Astrocyte (in vitro differentiated cells and primary cell): ENCODE data around the gene MAP4K2. TPM values are rescaled to one million over a fixed set of nuclear protein-coding genes. Genes with fewer than 3 reads are reported as not detected.
A peak's percentile ranks its signal among the peaks of the same experiment; 100 is the strongest.

Experiments used
- DNase-seq: peaks from one replicate; pipeline ENCODE4 v3.0.0-alpha.2; 2010; ENCODE audit warnings: low read depth
- FAIRE-seq: peaks from 2 replicates; lab custom pipeline; 2011; peaks lifted over from hg19 to GRCh38; lab: Jason Lieb, UNC
- H2AFZ ChIP-seq: 2 replicates; pipeline ENCODE4 v1.6.0; 2012; ENCODE audit warnings: low read depth, low read length, inconsistent platforms
- H3K27ac ChIP-seq: 2 replicates; pipeline ENCODE4 v1.5.1; 2011; ENCODE audit warnings: low read depth, low read length, inconsistent platforms
- H3K27me3 ChIP-seq: 2 replicates; pipeline ENCODE4 v1.6.0; 2011; ENCODE audit warnings: low read length, inconsistent platforms; ENCODE audit not compliant: insufficient read depth
- H3K36me3 ChIP-seq: 2 replicates; pipeline ENCODE4 v1.5.1; 2011; ENCODE audit warnings: low read length, inconsistent platforms; ENCODE audit not compliant: insufficient read depth
- H3K4me1 ChIP-seq: 2 replicates; pipeline ENCODE4 v1.5.1; 2011; ENCODE audit warnings: low read length, inconsistent platforms; ENCODE audit not compliant: insufficient read depth
- H3K4me2 ChIP-seq: 2 replicates; pipeline ENCODE4 v1.6.0; 2012; ENCODE audit warnings: low read length, inconsistent platforms
- H3K4me3 ChIP-seq: 2 replicates; pipeline ENCODE4 v1.5.1; 2011; ENCODE audit warnings: low read depth, mild to moderate bottlenecking, low read length, inconsistent platforms; ENCODE audit not compliant: insufficient read depth
- H3K79me2 ChIP-seq: 2 replicates; pipeline ENCODE4 v1.6.0; 2012; ENCODE audit warnings: mild to moderate bottlenecking, low read length, inconsistent platforms; ENCODE audit not compliant: insufficient read depth
- H3K9ac ChIP-seq: 2 replicates; pipeline ENCODE4 v1.6.0; 2012; ENCODE audit warnings: mild to moderate bottlenecking, low read length, inconsistent platforms
- H3K9me3 ChIP-seq: 2 replicates; pipeline ENCODE4 v1.5.1; 2012; ENCODE audit warnings: low read depth, mild to moderate bottlenecking, low read length, inconsistent platforms; ENCODE audit not compliant: insufficient read depth
- H4K20me1 ChIP-seq: 2 replicates; pipeline ENCODE4 v1.6.0; 2012; ENCODE audit warnings: low read length, inconsistent platforms; ENCODE audit not compliant: insufficient read depth
- H3K27ac Mint-ChIP-seq: one replicate; pipeline ENCODE4 v1.8.0; 2021; ENCODE audit warnings: mild to moderate bottlenecking, mixed read lengths; ENCODE audit not compliant: unreplicated experiment
- H3K27me3 Mint-ChIP-seq: one replicate; pipeline ENCODE4 v1.8.0; 2021; ENCODE audit warnings: low read depth, mixed read lengths; ENCODE audit not compliant: unreplicated experiment
- H3K36me3 Mint-ChIP-seq: one replicate; pipeline ENCODE4 v1.8.0; 2021; ENCODE audit warnings: low read depth, mixed read lengths; ENCODE audit not compliant: unreplicated experiment
- H3K4me1 Mint-ChIP-seq: one replicate; pipeline ENCODE4 v1.8.0; 2021; ENCODE audit warnings: low read depth, mixed read lengths; ENCODE audit not compliant: unreplicated experiment
- H3K4me3 Mint-ChIP-seq: one replicate; pipeline ENCODE4 v1.8.0; 2021; ENCODE audit warnings: mild to moderate bottlenecking, moderate library complexity, mixed read lengths; ENCODE audit not compliant: unreplicated experiment
- H3K9me3 Mint-ChIP-seq: one replicate; pipeline ENCODE4 v1.8.0; 2021; ENCODE audit warnings: mild to moderate bottlenecking, mixed read lengths; ENCODE audit not compliant: unreplicated experiment
- CTCF ChIP-seq: IDR thresholded peaks from 2 replicates; pipeline ENCODE4 v1.5.1; 2011; ENCODE audit warnings: low read depth, mild to moderate bottlenecking, inconsistent platforms, low read length, moderate library complexity; ENCODE audit not compliant: insufficient read depth
- EZH2 ChIP-seq: IDR thresholded peaks from 2 replicates; pipeline ENCODE4 v1.6.1; 2012; ENCODE audit warnings: mild to moderate bottlenecking, low read length, inconsistent platforms; ENCODE audit not compliant: insufficient read depth
- total RNA-seq: library from RNA; stranded (reverse); gene quantifications from 2 replicates; pipeline ENCODE4 v1.2.1, GENCODE V29; 2021

MAP4K2 gene
- total RNA-seq, 1 donor from 2014 or later: 11.2 TPM

GRCh38 chr11:64764040-64764611 lies 38.9 kb downstream of the MAP4K2 start:
- Histone ChIP-seq H3K79me2 (peaks cover 19% of the 10 kb centered on the region), H3K4me1 (peaks cover 24% of the 10 kb centered on the region), H3K4me2 (peak overlapping the region; percentile 70), H3K9ac (peak overlapping the region; percentile 35), H2AFZ (no peak overlapping the region), H3K27ac (no peak overlapping the region), H3K4me3 (no peak overlapping the region), H3K9me3 (no peaks in the 10 kb centered on the region), H3K27me3 (no peaks in the 10 kb centered on the region), H4K20me1 (peaks cover 80% of the 10 kb centered on the region), H3K36me3 (peaks cover 41% of the 10 kb centered on the region)
- Mint-ChIP-seq H3K4me1 (peaks cover 36% of the 10 kb centered on the region), H3K27me3 (no peaks in the 10 kb centered on the region), H3K4me3 (peak overlapping the region; percentile 18), H3K36me3 (peaks cover 15% of the 10 kb centered on the region), H3K27ac (no peak overlapping the region), H3K9me3 (no peaks in the 10 kb centered on the region)
- FAIRE-seq (no peak), DNase-seq (no peak)
- TF ChIP-seq EZH2 (no peak), CTCF (no peak)

GRCh38 chr11:64763526-64764039 lies 39.4 kb downstream of the MAP4K2 start:
- H3K4me3 Mint-ChIP-seq: no peak overlapping the region
- Histone ChIP-seq H3K4me2 (peak overlapping the region; percentile 70), H2AFZ (no peak overlapping the region), H4K20me1 (peaks cover 74% of the 10 kb centered on the region), H3K4me3 (no peak overlapping the region), H3K4me1 (peaks cover 24% of the 10 kb centered on the region), H3K79me2 (peaks cover 19% of the 10 kb centered on the region), H3K9me3 (no peaks in the 10 kb centered on the region), H3K36me3 (peaks cover 35% of the 10 kb centered on the region), H3K27ac (peak overlapping the region; percentile 20), H3K27me3 (no peaks in the 10 kb centered on the region), H3K9ac (peak overlapping the region; percentile 35)
- DNase-seq (no peak), FAIRE-seq (no peak)
- H3K36me3 Mint-ChIP-seq: peaks cover 15% of the 10 kb centered on the region
- H3K27me3 Mint-ChIP-seq: no peaks in the 10 kb centered on the region
- no peaks in the 10 kb centered on the region for H3K9me3 Mint-ChIP-seq
- TF ChIP-seq EZH2 (no peak), CTCF (no peak)
- peaks cover 36% of the 10 kb centered on the region for H3K4me1 Mint-ChIP-seq
- H3K27ac Mint-ChIP-seq: no peak overlapping the region
